Activated CD4-positive, alpha-beta T cell treated with anti-CD3 and anti-CD28 coated beads, Interleukin-2, amount 50 U/mL, for 4 hours (primary cell): ENCODE results near the gene ZSCAN16.

Experiments
- DNase-seq, 2 experiments: peaks; one replicate each; pipeline ENCODE4 v3.0.0-alpha.2; 2020

Gene ZSCAN16

GRCh38 chr6:28134716-28135115 is 10.3 kb downstream of the ZSCAN16 start:
- no peak for DNase-seq

GRCh38 chr6:28135393-28135792 is 11.0 kb downstream of the ZSCAN16 start:
- DNase-seq: no peak

DNA sequence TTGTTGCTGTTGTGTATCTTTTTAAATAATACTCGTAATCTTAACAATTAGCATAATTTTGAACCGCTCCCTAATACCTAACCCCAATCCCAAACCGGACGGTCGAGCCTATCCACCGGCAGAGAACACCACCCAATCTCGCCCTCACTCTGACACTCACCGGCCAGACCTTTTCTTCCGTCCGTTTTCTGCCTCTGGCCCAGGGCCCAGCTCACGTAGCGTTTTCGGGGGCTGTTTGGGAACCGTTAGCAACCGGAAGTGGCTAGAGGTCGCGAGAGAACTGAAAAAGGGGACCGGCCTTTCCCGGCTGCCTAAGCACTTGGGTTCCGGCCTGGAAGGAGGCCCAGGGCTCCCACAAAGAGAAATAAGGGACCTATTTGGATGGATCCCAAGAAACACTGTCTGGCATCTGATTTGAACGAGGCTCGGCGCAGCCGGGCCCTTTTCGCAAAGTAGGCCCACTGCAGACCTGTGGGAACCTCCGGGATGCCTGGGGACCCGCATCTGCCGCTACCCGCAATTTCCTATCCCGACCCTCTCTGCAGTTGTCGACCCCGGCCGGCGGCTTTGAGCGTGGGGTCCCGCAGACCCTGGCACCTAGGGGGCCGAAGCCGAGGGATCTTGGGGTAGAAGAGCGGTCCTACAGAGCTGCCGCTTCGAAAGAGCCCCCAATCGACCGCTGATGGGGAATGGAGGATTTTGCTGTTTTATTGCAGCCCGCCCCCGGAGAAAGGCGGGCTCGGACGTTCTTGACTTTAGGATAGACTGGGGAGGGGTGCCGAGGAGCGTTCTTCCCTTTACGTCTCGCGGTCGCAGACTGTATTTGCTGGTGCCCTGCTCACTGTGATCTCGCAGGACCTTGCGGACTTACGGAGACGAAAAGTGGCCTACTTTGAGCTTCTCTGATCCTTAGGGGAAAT is 12.4 kb downstream of the ZSCAN16 start:
- peak; percentile 64 to 66 for DNase-seq

- peak in 1 of 2 experiments; percentile 22 for DNase-seq
These were observed 13.1 kb downstream of the ZSCAN16 start for GRCh38 chr6:28137505-28137981.

- DNase-seq: no peak
These were observed 15.6 kb downstream of the ZSCAN16 start for GRCh38 chr6:28139860-28140543.

- DNase-seq: no peak
These were observed 16.2 kb downstream of the ZSCAN16 start for GRCh38 chr6:28140616-28141015.

DNA sequence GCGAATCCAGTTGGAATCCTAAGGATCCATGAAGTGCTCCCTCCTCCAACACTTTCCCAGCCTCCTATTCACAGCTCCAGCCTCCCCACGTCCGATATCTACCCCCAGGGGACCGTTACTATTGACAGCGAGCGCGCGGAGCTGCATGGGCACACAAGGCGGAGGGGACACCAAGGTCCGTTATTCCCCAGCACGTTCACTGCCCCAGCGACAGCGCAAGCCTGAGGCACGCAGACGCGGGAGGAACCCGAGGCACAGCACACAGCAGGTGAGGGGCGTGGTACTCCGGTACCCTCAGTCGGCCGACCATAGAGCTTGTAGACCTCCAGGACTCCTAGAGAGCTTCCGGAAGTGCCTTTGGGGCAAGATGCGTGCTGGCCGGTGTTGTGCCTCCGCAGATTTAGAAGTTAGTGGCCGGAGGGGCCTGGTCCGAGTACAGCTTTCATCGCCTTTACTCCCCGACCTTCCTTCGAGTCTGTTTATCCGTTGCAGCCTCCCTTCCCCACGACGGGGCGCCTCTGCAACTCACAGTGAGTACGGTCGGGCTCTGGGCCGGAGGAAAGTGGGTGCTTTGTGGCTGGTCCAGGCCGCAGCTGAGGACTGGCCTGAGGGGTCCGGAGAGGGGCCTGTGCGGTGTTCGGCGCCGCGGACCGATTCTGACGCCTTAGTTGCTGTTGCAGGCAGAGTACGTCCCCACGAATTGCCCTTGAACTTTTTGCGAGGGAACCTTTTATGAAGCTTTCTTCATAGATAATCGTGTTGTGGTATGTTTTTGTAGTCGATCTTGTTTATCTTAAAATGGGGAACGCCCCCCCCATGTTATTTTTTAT is 17.3 kb downstream of the ZSCAN16 start, which contains the start of gene ZKSCAN8:
Gene ZKSCAN8, plus strand, starts transcription at position 384 of the 830 bp plus-strand sequence. CDS start 6,525 bp downstream, outside the sequence.
- DNase-seq: peak; percentile 61 to 68

DNA sequence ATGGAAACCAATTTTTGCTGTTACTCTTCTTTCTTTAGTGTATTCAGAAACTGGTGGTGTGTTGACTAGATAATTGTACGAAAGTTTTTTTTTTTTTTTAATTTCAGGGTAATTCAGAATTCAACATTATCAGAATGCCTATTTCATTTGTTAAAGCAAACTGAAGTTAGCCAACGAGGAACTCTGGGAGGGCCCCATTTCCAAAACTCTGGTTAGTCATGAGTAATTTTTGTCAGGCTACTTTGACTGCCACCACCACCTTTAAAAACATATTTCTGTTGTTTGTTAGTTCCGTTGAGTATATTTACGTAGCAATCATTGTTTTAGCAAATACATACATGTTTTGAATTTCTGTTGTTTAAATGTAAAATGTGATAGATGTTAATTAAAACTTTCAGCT is 18.0 kb downstream of the ZSCAN16 start:
- DNase-seq: no peak

GRCh38 chr6:28145231-28145630 is 20.8 kb downstream of the ZSCAN16 start:
- DNase-seq: no peak

- DNase-seq: no peak
These were observed 28.1 kb downstream of the ZSCAN16 start for GRCh38 chr6:28152531-28152930.

- DNase-seq: no peak
These were observed 29.1 kb downstream of the ZSCAN16 start for GRCh38 chr6:28153546-28153945.

DNA sequence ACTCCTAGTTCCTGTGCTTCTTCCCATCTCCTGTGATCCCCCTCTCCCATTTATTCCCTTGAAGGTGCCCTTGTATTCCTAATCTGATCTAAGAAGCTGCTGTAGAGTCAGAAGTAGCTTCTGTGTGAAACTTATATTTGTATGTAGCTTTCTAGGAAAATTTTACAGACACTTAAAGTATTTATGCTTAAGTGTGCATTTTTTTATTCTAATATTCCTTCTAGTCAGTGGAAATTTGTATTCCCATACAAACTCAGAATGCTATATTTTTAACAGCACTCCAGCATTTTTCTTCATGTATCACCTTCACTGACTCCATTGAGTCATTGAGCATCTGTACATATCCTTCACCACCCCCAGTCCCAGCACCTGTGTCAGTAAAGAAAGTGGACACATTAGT is 29.9 kb downstream of the ZSCAN16 start:
- no peak for DNase-seq

GRCh38 chr6:28158318-28158717 is 33.9 kb downstream of the ZSCAN16 start:
- DNase-seq: no peak

DNA sequence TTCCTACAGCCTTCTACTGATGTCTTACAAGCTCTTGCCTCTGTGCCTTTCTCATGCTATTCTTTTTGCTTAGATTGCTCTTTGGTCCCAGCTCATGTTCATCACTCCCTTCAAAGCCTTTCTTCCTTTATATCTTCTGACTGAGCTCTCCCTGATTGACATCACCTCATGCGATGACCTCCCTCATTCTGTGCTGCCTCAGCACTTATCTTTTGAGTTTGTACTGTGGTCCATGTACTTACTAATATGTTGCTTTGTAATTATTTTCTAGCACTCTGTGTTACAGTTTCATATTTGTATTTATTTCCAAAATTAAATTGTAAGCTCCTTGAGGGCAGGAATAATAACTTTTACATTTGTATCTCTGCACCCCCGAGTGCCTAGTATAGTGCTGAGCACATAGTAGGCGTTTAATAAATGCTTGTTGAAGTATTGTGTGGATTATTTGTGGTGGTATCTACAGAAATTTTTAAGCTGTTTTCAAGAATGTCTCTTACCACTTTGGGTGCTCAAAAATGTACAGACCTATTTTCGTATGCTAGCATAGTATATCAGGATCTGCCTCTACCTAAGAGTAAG is 34.7 kb downstream of the ZSCAN16 start:
- no peak for DNase-seq

DNA sequence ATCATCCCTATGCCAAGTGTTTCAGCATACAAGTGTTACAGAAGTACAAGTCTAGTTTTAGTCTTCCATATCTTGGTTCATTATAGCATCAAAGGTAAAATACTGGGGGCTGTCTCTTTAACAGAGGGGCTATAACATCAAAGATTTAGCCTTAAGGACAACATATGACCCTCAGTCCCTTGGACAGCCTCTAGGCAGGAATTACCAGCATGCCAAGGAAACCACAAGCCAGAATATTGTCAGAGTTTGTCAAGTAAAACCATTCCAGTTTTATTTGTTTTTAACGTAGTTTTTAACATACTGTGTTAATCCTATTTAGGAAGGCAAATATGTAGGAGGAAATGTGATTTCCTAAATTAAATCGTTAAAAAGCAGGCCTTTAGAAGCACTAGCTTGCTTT is 35.8 kb downstream of the ZSCAN16 start:
- no peak for DNase-seq

GRCh38 chr6:28161410-28162079 is 37.1 kb downstream of the ZSCAN16 start:
- peak; percentile 68 to 73 for DNase-seq

DNA sequence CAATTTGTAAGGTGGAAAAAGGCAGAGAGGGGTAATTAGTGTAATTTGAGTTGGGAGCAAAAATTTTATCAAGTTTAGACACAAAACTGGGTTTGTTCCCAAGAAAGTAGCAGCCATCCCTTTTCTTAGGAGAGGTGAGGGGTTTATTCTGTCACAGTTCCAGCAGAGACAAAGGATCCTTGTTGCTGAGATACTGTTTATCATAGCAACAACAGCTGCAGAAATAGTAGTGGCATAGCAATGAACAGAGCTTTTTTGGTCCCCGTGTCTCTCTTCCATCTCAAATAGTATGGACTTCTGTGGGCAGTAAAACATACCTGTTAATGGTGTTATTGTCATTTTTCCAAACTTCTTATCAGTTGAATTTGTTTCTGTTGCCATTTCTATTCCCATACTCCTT is 41.2 kb downstream of the ZSCAN16 start:
- no peak for DNase-seq

DNA sequence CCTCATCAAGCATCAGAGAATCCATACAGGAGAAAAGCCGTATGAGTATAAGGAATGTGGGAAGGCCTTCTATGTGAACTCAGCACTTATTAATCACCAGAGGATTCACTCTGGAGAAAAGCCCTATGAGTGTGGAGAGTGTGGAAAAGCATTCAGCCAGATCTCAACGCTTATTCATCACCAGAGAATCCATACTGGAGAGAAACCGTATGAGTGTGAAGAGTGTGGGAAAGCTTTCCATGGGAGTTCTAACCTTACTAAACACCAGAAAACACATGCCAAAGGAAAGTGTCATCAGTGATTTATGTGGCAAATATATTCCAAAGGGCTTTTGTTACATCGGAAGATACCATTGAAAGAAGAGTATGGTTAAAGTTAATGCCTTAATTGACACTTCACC is 42.7 kb downstream of the ZSCAN16 start:
- DNase-seq: no peak

DNA sequence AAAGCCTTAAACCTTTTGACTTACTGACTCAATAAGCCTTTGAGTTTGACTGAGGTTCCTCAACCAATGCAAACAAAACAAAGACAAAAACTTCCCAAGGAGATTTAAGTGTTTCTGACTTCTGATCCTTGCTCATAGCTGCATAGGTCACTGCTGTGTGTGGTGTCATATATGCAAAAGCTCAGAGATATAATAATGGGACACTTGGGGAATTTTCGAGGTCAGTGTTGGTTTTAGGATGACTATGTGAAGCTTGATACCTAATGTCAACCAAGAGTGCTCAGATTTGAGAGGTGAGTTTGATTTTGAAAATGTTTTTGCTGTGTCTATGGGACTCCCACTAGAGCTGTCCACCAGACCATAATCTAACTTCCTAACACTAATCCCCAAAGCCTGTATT is 43.5 kb downstream of the ZSCAN16 start:
- DNase-seq: no peak

GRCh38 chr6:28171271-28171670 is 46.9 kb downstream of the ZSCAN16 start:
- no peak for DNase-seq

DNA sequence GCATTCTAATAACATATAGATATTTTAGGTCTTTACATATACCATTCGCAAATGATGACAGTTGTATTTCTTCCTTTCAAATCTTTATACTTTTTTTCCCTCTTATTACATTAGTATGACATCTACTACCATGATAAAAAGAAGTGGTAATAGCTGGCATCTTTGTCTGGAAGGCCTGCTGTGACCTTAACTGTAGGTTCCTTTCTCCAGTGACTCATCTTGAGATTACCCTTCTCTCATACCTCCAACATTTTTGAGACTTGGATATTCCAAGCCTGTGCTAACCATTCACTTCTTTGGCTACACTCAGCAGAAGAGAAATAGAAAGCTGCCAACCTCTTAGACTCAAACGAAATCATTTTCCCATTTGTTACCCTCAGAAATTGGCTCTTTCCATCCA is 47.6 kb downstream of the ZSCAN16 start:
- DNase-seq: no peak

GRCh38 chr6:28176373-28176772 is 52.0 kb downstream of the ZSCAN16 start:
- no peak for DNase-seq
